SK-N-SH (cell line): ENCODE data around the gene TRMT61B. TPM values are rescaled to one million over a fixed set of nuclear protein-coding genes. Genes with fewer than 3 reads are reported as not detected.

Experiments
- CTCF ChIA-PET: fragments of 300-600, 350-600 bp; formaldehyde crosslinking; extraction: SDS; loops from one replicate; lab custom pipeline; 2021; lab: Yijun Ruan, JAX
- POLR2A ChIA-PET: fragments of 350-600 bp; sonication (Branson Sonifier 250); formaldehyde crosslinking; extraction: SDS; loops from one replicate; lab custom pipeline; 2020; ENCODE audit warnings: antibody characterized with exemption, inconsistent platforms; lab: Yijun Ruan, JAX
- DNase-seq: peaks from one replicate; pipeline ENCODE4 v3.0.0; 2012
- H2AFZ ChIP-seq: fragments of 200-600 bp; sonication (generic); 2 replicates; pipeline ENCODE4 v1.8.1; 2016; ENCODE audit warnings: antibody characterized with exemption, mild to moderate bottlenecking, low read depth
- H3F3A ChIP-seq: fragments of 200-600 bp; sonication (generic); replicated peaks from 2 replicates; pipeline ENCODE3; 2016; ENCODE audit warnings: antibody characterized with exemption, mild to moderate bottlenecking; ENCODE audit not compliant: insufficient read depth
- H3K27ac ChIP-seq, 2 experiments: fragments of 200-500 bp in 1 of 2; fragments of 200-600 bp in 1 of 2; sonication (Bioruptor generic) in 1 of 2; sonication (generic), shearing (Covaris generic) in 1 of 2; 2 replicates each; pipeline versions ENCODE4 v1.5.1 to v1.6.1; 2014 to 2016; ENCODE audit warnings: low read depth in 2 of 2, inconsistent platforms in 1 of 2, low read length in 1 of 2, mild to moderate bottlenecking in 1 of 2, mixed read lengths in 1 of 2
- H3K27me3 ChIP-seq: fragments of 200-600 bp; sonication (generic), shearing (Covaris generic); 2 replicates; pipeline ENCODE4 v1.6.1; 2016; ENCODE audit warnings: mixed run types; ENCODE audit not compliant: insufficient read depth
- H3K36me3 ChIP-seq, 2 experiments: fragments of 200-500 bp in 1 of 2; fragments of 200-600 bp in 1 of 2; sonication (Bioruptor generic) in 1 of 2; sonication (generic) in 1 of 2; replicated peaks in 1 of 2; 2 replicates each; pipeline versions ENCODE3 to v1.5.1; 2014 to 2016; ENCODE audit warnings: low read length in 1 of 2, mild to moderate bottlenecking in 1 of 2; ENCODE audit not compliant: insufficient read depth in 2 of 2, control insufficient read depth in 1 of 2
- H3K4me1 ChIP-seq, 2 experiments: fragments of 200-500 bp in 1 of 2; fragments of 200-600 bp in 1 of 2; sonication (Bioruptor generic) in 1 of 2; sonication (generic), shearing (Covaris generic) in 1 of 2; 2 replicates each; pipeline versions ENCODE4 v1.5.1 to v1.6.1; 2014 to 2016; ENCODE audit warnings: low read depth in 1 of 2, low read length in 1 of 2, mixed run types in 1 of 2; ENCODE audit not compliant: insufficient read depth in 2 of 2, control insufficient read depth in 1 of 2
- H3K4me2 ChIP-seq: fragments of 200-600 bp; sonication (generic), shearing (Covaris generic); 2 replicates; pipeline ENCODE4 v1.6.1; 2017; ENCODE audit warnings: mixed run types
- H3K4me3 ChIP-seq, 2 experiments: fragments of 200-500 bp in 1 of 2; fragments of 200-600 bp in 1 of 2; sonication (Bioruptor generic) in 1 of 2; sonication (generic), shearing (Covaris generic) in 1 of 2; 2 replicates each; pipeline versions ENCODE4 v1.5.1 to v1.8.1; 2014 to 2016; ENCODE audit warnings: low read depth in 2 of 2, inconsistent platforms in 1 of 2, low read length in 1 of 2, mild to moderate bottlenecking in 1 of 2, mixed read lengths in 1 of 2, moderate library complexity in 1 of 2
- H3K79me2 ChIP-seq: fragments of 200-600 bp; sonication (generic); 2 replicates; pipeline ENCODE4 v1.8.1; 2017; ENCODE audit warnings: mild to moderate bottlenecking; ENCODE audit not compliant: insufficient read depth
- H3K9ac ChIP-seq: fragments of 200-600 bp; sonication (generic); 2 replicates; pipeline ENCODE4 v1.6.1; 2017; ENCODE audit warnings: mixed run types
- H3K9me2 ChIP-seq: fragments of 200-600 bp; sonication (generic); 2 replicates; pipeline ENCODE4 v1.6.1; 2017; ENCODE audit warnings: mixed run types
- H3K9me3 ChIP-seq: fragments of 200-600 bp; sonication (generic); 2 replicates; pipeline ENCODE4 v1.6.1; 2017; ENCODE audit warnings: mixed run types, mild to moderate bottlenecking, moderate library complexity
- H4K20me1 ChIP-seq: fragments of 200-600 bp; sonication (generic); 2 replicates; pipeline ENCODE4 v1.6.1; 2017; ENCODE audit warnings: mild to moderate bottlenecking, mixed run types; ENCODE audit not compliant: insufficient read depth
- CHD2 ChIP-seq: fragments of 150-350 bp; IDR thresholded peaks from 2 replicates; pipeline ENCODE4 v1.6.1; 2018; ENCODE audit warnings: low read length; ENCODE audit not compliant: partially characterized antibody
- CTCF ChIP-seq: fragments of 200-600 bp; sonication (generic); IDR thresholded peaks from 2 replicates; pipeline ENCODE4 v1.6.1; 2017; ENCODE audit warnings: antibody characterized with exemption, mild to moderate bottlenecking, moderate library complexity
- EP300 ChIP-seq, 2 experiments: IDR thresholded peaks; 2 replicates each; pipeline versions ENCODE4 v1.4.0 to v1.6.1; 2012; ENCODE audit warnings: borderline replicate concordance in 1 of 2, low read depth in 1 of 2, low read length in 1 of 2
- GABPA ChIP-seq: IDR thresholded peaks from 2 replicates; pipeline ENCODE4 v1.4.0; 2012; ENCODE audit warnings: low read depth, mild to moderate bottlenecking
- GATA2 ChIP-seq: sonication (generic); formaldehyde crosslinking; IDR thresholded peaks from 2 replicates; pipeline ENCODE4 v1.5.0; 2020; ENCODE audit warnings: mild to moderate bottlenecking, missing genetic modification reagents
- JUND ChIP-seq: IDR thresholded peaks from 2 replicates; pipeline ENCODE4 v1.4.0; 2012
- MEF2A ChIP-seq: IDR thresholded peaks from 2 replicates; pipeline ENCODE4 v1.4.0; 2012; ENCODE audit warnings: low read depth, borderline replicate concordance
- MXI1 ChIP-seq: IDR thresholded peaks from 2 replicates; pipeline ENCODE4 v1.6.1; 2012; ENCODE audit warnings: mild to moderate bottlenecking, low read depth, low read length, improper control_type of control experiment
- PBX3 ChIP-seq: IDR thresholded peaks from 2 replicates; pipeline ENCODE4; 2012
- RAD21 ChIP-seq: IDR thresholded peaks from 2 replicates; pipeline ENCODE4 v1.6.1; 2012; ENCODE audit warnings: mild to moderate bottlenecking, low read length
- RFX5 ChIP-seq: IDR thresholded peaks from 2 replicates; pipeline ENCODE4 v1.6.1; 2012; ENCODE audit warnings: mild to moderate bottlenecking, improper control_type of control experiment, low read length
- RXRA ChIP-seq: IDR thresholded peaks from 2 replicates; pipeline ENCODE4 v1.4.0; 2012; ENCODE audit warnings: low read depth, mild to moderate bottlenecking, borderline replicate concordance
- SMC3 ChIP-seq: IDR thresholded peaks from 2 replicates; pipeline ENCODE4 v1.6.1; 2012; ENCODE audit warnings: low read depth, low read length, improper control_type of control experiment
- TCF12 ChIP-seq: IDR thresholded peaks from 2 replicates; pipeline ENCODE4 v1.4.0; 2012
- TEAD4 ChIP-seq: IDR thresholded peaks from 2 replicates; pipeline ENCODE4 v1.4.0; 2012; ENCODE audit warnings: mild to moderate bottlenecking, borderline replicate concordance; ENCODE audit not compliant: insufficient read depth
- USF1 ChIP-seq: IDR thresholded peaks from 2 replicates; pipeline ENCODE4 v1.4.0; 2012; ENCODE audit warnings: low read depth, borderline replicate concordance
- USF2 ChIP-seq: fragments of 150-350 bp; IDR thresholded peaks from 2 replicates; pipeline ENCODE4 v1.6.1; 2017; ENCODE audit warnings: antibody characterized with exemption, low read length, low read depth, borderline replicate concordance
- YY1 ChIP-seq: IDR thresholded peaks from 2 replicates; pipeline ENCODE4 v1.4.0; 2012; ENCODE audit warnings: low read depth, mild to moderate bottlenecking
- ZBTB33 ChIP-seq: IDR thresholded peaks from 2 replicates; pipeline ENCODE4 v1.4.0; 2012; ENCODE audit warnings: low read depth, borderline replicate concordance
- WGBS: methylation state at CpG from one replicate; pipeline ENCODE4 v1.1.6; 2017; ENCODE audit warnings: low lambda C conversion rate; 5-methylcytosine and 5-hydroxymethylcytosine counted together
- polyA plus RNA-seq, 3 experiments: library from polyadenylated mRNA; depleted of rRNA; stranded (reverse); fragments of >200 nt; gene quantifications; 2 replicates each; pipeline ENCODE4 v1.2.3, GENCODE V29; 2012

The TRMT61B gene
- polyA plus RNA-seq, 1 of the 3 experiments (the other 2 are of a cell fraction), result 11.4 TPM

- DNase-seq, result no peak
- Histone ChIP-seq H4K20me1 (peaks cover 82% of the 10 kb centered on the region), H3K27me3 (no peaks in the 10 kb centered on the region), H3K27ac (no peak overlapping the region), H3K4me2 (no peak overlapping the region), H3K9me2 (no peaks in the 10 kb centered on the region), H3K36me3 (peaks cover 61 to 72% of the 10 kb centered on the region in 2 experiments), H3K4me3 (no peak overlapping the region)
- CTCF ChIA-PET, result no interaction called here
- WGBS, result 96% methylated on average over 2 of the region's 2 CpGs
- TF ChIP-seq RXRA (no peak), MEF2A (no peak), EP300 (IDR thresholded peaks at IDR 0.05; ENCODE audit: borderline replicate concordance in 1 of 2, low read depth in 1 of 2, low read length in 1 of 2) (no peak), JUND (no peak), TCF12 (no peak), USF1 (no peak), YY1 (no peak), RFX5 (no peak), GATA2 (CRISPR knock-in tag) (no peak), SMC3 (no peak), PBX3 (no peak), TEAD4 (no peak), GABPA (no peak), USF2 (no peak), CHD2 (no peak), MXI1 (no peak), ZBTB33 (no peak), CTCF (no peak), RAD21 (no peak)
- TF ChIP-seq, all 33 proteins: peak for 0
- no peaks in the 10 kb centered on the region for H3K9me3 ChIP-seq
- H3K79me2 ChIP-seq, result peaks cover 100% of the 10 kb centered on the region
- H3K9ac ChIP-seq, result no peak overlapping the region
- peaks cover 9% of the 10 kb centered on the region for H3F3A ChIP-seq
- POLR2A ChIA-PET, result no interaction called here
- H3K4me1 ChIP-seq, result no peaks in the 10 kb centered on the region
- H2AFZ ChIP-seq, result no peak overlapping the region
Observed at GRCh38 chr2:28906821-28907220, 36.7 kb upstream of the TRMT61B start.
